DMS79 treated with DMSO at 0.1 percent for 48 hours (cell line): ENCODE results near the gene TRIP10.
"Not testable (repeated sequence)": the region's sequence is repeated elsewhere in the genome, so short reads cannot be mapped to it uniquely, and the experiment has no call there.

Source experiments
- DNase-seq: peaks from one replicate; lab custom pipeline; 2025; lab: John Stamatoyannopoulos, UW

TRIP10 gene

GRCh38 chr19:6743066-6743465 is 3.6 kb downstream of the TRIP10 start:
- no peak for DNase-seq

- no peak for DNase-seq
Observed at GRCh38 chr19:6743714-6744380, 4.4 kb downstream of the TRIP10 start.

- peak; percentile 7 for DNase-seq
Observed at GRCh38 chr19:6744381-6745301, 5.2 kb downstream of the TRIP10 start.

- no peak for DNase-seq
Observed at GRCh38 chr19:6745965-6746364, 6.5 kb downstream of the TRIP10 start.

GRCh38 chr19:6748543-6748942 is 9.1 kb downstream of the TRIP10 start:
- DNase-seq: not testable (repeated sequence)

GRCh38 chr19:6750062-6750461 is 10.6 kb downstream of the TRIP10 start:
- no peak for DNase-seq

GRCh38 chr19:6751189-6751588 is 11.7 kb downstream of the TRIP10 start:
- DNase-seq: no peak

- DNase-seq: no peak
Observed at GRCh38 chr19:6752256-6753177, 13.0 kb downstream of the TRIP10 start.

GRCh38 chr19:6753178-6754031 is 13.9 kb downstream of the TRIP10 start:
- no peak for DNase-seq

GRCh38 chr19:6754136-6754535 is 14.7 kb downstream of the TRIP10 start:
- no peak for DNase-seq

- DNase-seq: no peak
Observed at GRCh38 chr19:6754653-6755463, 15.4 kb downstream of the TRIP10 start.

GRCh38 chr19:6760606-6761005 is 21.1 kb downstream of the TRIP10 start:
- DNase-seq: no peak

- DNase-seq: no peak
Observed at GRCh38 chr19:6761053-6761676, 21.7 kb downstream of the TRIP10 start.

- not testable (repeated sequence) for DNase-seq
Observed at GRCh38 chr19:6762253-6762797, 22.8 kb downstream of the TRIP10 start.

- DNase-seq: peak; percentile 86
Observed at GRCh38 chr19:6765738-6766356, 26.4 kb downstream of the TRIP10 start.

GRCh38 chr19:6766357-6767080 is 27.0 kb downstream of the TRIP10 start:
- no peak for DNase-seq

- peak; percentile 35 for DNase-seq
Observed at GRCh38 chr19:6767081-6767356, 27.5 kb downstream of the TRIP10 start.

GRCh38 chr19:6767357-6768235 is 28.1 kb downstream of the TRIP10 start, which contains the start of gene SH2D3A:
TSS of gene SH2D3A (minus strand) at chr19:6767435. CDS start at chr19:6763748, 3,687 bp downstream.
- peak; percentile 68 for DNase-seq
